ENCODE measurements around the gene RNF43. TPM values are rescaled to one million over a fixed set of nuclear protein-coding genes. Genes with fewer than 3 reads are reported as not detected.
A peak's percentile ranks its signal among the peaks of the same experiment; 100 is the strongest.

The RNF43 gene
- total and polyA plus RNA-seq, 2 of the 13 experiments (the other 11 are each of a cell fraction or from before 2014, with no cell fraction given), result 31.0 to 53.4 TPM

DNA sequence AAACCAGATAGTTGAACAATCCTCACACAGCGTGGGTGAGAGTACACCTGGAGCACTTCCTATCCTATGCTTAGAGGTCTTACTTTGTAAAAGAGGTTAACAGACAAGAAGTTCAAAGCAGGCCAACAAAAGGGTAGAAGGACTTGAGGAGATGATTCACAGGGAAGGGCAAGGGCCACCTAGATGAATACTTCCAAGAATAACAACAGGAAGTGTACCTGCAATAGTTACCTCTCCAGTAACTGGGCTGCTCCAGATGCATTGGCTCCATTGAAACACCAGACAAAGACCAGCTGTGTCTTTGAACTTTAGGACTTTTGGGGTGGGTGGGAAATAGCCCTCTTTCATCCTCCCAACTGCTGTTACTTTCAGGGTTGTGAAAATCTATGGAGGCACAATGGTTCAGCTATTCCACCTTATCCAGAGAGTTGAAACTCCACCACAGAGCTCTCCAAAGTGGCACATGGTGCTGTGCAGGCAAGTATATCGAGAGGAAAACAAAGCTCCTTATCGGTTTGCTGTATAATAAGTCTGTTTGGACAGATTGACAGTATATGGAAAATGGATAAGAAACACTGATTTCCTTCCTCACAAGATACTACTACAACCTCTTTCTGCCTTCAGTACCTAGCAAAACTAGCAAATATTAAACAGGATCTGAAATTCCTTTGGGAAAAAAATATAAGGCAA is 22.7 kb downstream of the RNF43 start (continued):
- TF ChIP-seq, protein P1, sequence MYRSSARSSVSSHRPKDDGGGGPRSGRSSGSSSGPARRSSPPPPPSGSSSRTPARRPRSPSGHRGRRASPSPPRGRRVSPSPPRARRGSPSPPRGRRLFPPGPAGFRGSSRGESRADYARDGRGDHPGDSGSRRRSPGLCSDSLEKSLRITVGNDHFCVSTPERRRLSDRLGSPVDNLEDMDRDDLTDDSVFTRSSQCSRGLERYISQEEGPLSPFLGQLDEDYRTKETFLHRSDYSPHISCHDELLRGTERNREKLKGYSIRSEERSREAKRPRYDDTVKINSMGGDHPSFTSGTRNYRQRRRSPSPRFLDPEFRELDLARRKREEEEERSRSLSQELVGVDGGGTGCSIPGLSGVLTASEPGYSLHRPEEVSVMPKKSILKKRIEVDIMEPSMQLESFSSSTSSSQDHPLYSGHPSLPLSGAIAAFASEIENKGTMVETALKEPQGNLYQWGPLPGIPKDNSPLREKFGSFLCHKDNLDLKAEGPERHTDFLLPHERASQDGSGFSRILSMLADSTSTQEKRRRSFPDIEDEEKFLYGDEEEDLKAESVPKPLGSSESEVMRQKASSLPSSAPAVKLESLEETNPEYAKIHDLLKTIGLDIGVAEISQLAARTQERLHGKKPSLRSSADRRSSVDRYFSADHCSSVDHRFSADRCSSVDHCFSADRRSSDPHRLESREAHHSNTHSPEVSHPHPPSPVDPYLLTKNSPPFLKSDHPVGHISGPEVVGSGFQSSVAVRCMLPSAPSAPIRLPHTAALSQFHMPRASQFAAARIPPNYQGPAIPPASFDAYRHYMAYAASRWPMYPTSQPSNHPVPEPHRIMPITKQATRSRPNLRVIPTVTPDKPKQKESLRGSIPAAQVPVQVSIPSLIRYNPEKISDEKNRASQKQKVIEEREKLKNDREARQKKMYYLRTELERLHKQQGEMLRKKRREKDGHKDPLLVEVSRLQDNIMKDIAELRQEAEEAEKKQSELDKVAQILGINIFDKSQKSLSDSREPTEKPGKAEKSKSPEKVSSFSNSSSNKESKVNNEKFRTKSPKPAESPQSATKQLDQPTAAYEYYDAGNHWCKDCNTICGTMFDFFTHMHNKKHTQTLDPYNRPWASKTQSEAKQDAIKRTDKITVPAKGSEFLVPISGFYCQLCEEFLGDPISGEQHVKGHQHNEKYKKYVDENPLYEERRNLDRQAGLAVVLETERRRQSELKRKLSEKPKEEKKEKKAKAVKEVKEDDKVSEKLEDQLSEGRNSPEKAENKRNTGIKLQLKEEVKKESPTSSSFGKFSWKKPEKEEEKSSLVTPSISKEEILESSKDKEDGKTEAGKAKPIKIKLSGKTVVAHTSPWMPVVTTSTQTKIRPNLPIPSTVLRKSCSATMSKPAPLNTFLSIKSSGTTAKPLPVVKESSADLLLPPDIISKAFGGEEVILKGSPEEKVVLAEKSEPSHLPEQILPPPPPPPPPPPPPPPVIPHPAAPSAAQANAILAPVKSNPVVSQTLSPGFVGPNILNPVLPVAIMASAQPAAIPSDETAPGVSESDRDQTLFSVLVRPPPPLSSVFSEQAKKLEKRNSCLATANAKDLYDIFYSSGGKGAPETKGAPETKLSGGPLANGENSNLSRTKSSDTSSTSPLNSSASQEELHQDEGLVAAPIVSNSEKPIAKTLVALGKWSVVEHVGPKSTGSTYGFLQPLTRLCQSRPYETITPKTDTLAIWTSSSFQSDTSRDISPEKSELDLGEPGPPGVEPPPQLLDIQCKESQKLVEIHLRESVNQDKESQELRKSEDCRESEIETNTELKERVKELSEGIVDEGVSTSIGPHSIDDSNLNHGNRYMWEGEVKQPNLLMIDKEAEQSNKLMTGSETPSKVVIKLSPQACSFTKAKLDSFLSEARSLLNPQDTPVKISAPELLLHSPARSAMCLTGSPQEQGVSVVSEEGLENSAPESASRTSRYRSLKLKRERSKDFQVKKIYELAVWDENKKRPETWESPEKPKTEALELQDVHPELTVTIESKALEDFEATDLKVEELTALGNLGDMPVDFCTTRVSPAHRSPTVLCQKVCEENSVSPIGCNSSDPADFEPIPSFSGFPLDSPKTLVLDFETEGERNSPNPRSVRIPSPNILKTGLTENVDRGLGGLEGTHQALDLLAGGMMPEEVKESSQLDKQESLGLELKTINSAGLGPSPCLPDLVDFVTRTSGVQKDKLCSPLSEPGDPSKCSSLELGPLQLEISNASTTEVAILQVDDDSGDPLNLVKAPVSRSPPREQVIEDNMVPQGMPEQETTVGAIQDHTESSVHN (CRISPR knock-in tag; IDR thresholded peaks at IDR 0.05), result no peak
- TF ChIP-seq ZNF660 (CRISPR knock-in tag; IDR thresholded peaks at IDR 0.05; ENCODE audit: borderline replicate concordance, low read depth) (no peak), ZNF292 (CRISPR knock-in tag; IDR thresholded peaks at IDR 0.05; ENCODE audit: borderline replicate concordance, low read depth) (peak; percentile 81; the same call in 1 of the 2 replicates), ZNF589 (CRISPR knock-in tag; conservative IDR thresholded peaks at IDR 0.05) (no peak), HNRNPH1 (optimal IDR thresholded peaks at IDR 0.05; ENCODE audit: low read depth, low read length) (no peak)
- TF ChIP-seq, protein P2, sequence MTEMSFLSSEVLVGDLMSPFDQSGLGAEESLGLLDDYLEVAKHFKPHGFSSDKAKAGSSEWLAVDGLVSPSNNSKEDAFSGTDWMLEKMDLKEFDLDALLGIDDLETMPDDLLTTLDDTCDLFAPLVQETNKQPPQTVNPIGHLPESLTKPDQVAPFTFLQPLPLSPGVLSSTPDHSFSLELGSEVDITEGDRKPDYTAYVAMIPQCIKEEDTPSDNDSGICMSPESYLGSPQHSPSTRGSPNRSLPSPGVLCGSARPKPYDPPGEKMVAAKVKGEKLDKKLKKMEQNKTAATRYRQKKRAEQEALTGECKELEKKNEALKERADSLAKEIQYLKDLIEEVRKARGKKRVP (CRISPR knock-in tag; IDR thresholded peaks at IDR 0.05), result peak in 1 of 2 experiments; percentile 77; a peak in 1 of 4 replicates
- TF ChIP-seq, protein P3, sequence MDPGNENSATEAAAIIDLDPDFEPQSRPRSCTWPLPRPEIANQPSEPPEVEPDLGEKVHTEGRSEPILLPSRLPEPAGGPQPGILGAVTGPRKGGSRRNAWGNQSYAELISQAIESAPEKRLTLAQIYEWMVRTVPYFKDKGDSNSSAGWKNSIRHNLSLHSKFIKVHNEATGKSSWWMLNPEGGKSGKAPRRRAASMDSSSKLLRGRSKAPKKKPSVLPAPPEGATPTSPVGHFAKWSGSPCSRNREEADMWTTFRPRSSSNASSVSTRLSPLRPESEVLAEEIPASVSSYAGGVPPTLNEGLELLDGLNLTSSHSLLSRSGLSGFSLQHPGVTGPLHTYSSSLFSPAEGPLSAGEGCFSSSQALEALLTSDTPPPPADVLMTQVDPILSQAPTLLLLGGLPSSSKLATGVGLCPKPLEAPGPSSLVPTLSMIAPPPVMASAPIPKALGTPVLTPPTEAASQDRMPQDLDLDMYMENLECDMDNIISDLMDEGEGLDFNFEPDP (CRISPR knock-in tag; conservative IDR thresholded peaks at IDR 0.05), result no peak
- TF ChIP-seq, protein P4, sequence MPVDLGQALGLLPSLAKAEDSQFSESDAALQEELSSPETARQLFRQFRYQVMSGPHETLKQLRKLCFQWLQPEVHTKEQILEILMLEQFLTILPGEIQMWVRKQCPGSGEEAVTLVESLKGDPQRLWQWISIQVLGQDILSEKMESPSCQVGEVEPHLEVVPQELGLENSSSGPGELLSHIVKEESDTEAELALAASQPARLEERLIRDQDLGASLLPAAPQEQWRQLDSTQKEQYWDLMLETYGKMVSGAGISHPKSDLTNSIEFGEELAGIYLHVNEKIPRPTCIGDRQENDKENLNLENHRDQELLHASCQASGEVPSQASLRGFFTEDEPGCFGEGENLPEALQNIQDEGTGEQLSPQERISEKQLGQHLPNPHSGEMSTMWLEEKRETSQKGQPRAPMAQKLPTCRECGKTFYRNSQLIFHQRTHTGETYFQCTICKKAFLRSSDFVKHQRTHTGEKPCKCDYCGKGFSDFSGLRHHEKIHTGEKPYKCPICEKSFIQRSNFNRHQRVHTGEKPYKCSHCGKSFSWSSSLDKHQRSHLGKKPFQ (CRISPR knock-in tag; IDR thresholded peaks at IDR 0.05; ENCODE audit: insufficient replicate concordance), result no peak
- TF ChIP-seq, protein P5, sequence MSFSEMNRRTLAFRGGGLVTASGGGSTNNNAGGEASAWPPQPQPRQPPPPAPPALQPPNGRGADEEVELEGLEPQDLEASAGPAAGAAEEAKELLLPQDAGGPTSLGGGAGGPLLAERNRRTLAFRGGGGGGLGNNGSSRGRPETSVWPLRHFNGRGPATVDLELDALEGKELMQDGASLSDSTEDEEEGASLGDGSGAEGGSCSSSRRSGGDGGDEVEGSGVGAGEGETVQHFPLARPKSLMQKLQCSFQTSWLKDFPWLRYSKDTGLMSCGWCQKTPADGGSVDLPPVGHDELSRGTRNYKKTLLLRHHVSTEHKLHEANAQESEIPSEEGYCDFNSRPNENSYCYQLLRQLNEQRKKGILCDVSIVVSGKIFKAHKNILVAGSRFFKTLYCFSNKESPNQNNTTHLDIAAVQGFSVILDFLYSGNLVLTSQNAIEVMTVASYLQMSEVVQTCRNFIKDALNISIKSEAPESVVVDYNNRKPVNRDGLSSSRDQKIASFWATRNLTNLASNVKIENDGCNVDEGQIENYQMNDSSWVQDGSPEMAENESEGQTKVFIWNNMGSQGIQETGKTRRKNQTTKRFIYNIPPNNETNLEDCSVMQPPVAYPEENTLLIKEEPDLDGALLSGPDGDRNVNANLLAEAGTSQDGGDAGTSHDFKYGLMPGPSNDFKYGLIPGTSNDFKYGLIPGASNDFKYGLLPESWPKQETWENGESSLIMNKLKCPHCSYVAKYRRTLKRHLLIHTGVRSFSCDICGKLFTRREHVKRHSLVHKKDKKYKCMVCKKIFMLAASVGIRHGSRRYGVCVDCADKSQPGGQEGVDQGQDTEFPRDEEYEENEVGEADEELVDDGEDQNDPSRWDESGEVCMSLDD (CRISPR knock-in tag; IDR thresholded peaks at IDR 0.05; ENCODE audit: borderline replicate concordance), result 0 out of 2 replicates have a peak, but pooled peaks have one; percentile 51
